WTC11 (cell line): ENCODE measurements around the gene CNOT3. TPM values are rescaled to one million over a fixed set of nuclear protein-coding genes. Genes with fewer than 3 reads are reported as not detected.
A peak's percentile ranks its signal among the peaks of the same experiment; 100 is the strongest.

ENCODE experiments used
- ATAC-seq: fragments of 200-7000 bp; cut with Tn5 transposase; 2 replicates; pipeline ENCODE4 v1.10.0; 2021; ENCODE audit warnings: mild to moderate bottlenecking, moderate library complexity
- CTCF ChIA-PET: fragments of 300-600 bp; sonication (Branson Sonifier 250); formaldehyde crosslinking; loops from one replicate; lab custom pipeline; 2021; ENCODE audit warnings: antibody characterized with exemption; lab: Charles Lee
- POLR2A ChIA-PET: fragments of 350-600 bp; sonication (Branson Sonifier 250); formaldehyde crosslinking; loops from one replicate; lab custom pipeline; 2021; ENCODE audit warnings: antibody characterized with exemption; lab: Charles Lee
- DNase-seq: peaks from one replicate; pipeline ENCODE4 v3.0.0; 2021; ENCODE audit warnings: low spot score
- H3K27ac Mint-ChIP-seq: 2 replicates; pipeline ENCODE4 v1.8.0; 2021; ENCODE audit warnings: mixed read lengths
- H3K27me3 Mint-ChIP-seq: 2 replicates; pipeline ENCODE4 v1.8.0; 2021; ENCODE audit warnings: low read depth, mild to moderate bottlenecking, moderate library complexity, mixed read lengths
- H3K36me3 Mint-ChIP-seq: 2 replicates; pipeline ENCODE4 v1.8.0; 2021; ENCODE audit warnings: mixed read lengths
- H3K4me1 Mint-ChIP-seq: 2 replicates; pipeline ENCODE4 v1.8.0; 2022; ENCODE audit warnings: mixed read lengths
- H3K4me3 Mint-ChIP-seq: 2 replicates; pipeline ENCODE4 v1.8.0; 2021; ENCODE audit warnings: mild to moderate bottlenecking, moderate library complexity, mixed read lengths
- H3K9me3 Mint-ChIP-seq: 2 replicates; pipeline ENCODE4 v1.8.0; 2021; ENCODE audit warnings: mixed read lengths
- GTF2I ChIP-seq: fragments of 250-450 bp; sonication (Bioruptor Pico); conservative IDR thresholded peaks from 2 replicates; pipeline ENCODE4 v1.4.0; 2021; ENCODE audit warnings: mild to moderate bottlenecking
- JUN ChIP-seq: sonication (generic); formaldehyde crosslinking; IDR thresholded peaks from 2 replicates; pipeline ENCODE4 v1.8.0; 2023; ENCODE audit warnings: mild to moderate bottlenecking, missing genetic modification reagents
- NFE2L1 ChIP-seq: sonication (generic); formaldehyde crosslinking; IDR thresholded peaks from 2 replicates; pipeline ENCODE4 v1.8.1; 2023; ENCODE audit warnings: missing genetic modification reagents
- NFYB ChIP-seq: sonication (generic); formaldehyde crosslinking; conservative IDR thresholded peaks from 2 replicates; pipeline ENCODE4 v1.8.0; 2022; ENCODE audit warnings: low read depth, missing genetic modification reagents
- NR1H2 ChIP-seq: sonication (generic); formaldehyde crosslinking; IDR thresholded peaks from 2 replicates; pipeline ENCODE4 v1.9.0; 2021; ENCODE audit warnings: mild to moderate bottlenecking, moderate library complexity, missing genetic modification reagents
- RELA ChIP-seq: sonication (generic); formaldehyde crosslinking; IDR thresholded peaks from 2 replicates; pipeline ENCODE4 v1.8.1; 2022; ENCODE audit warnings: missing genetic modification reagents, mild to moderate bottlenecking, borderline replicate concordance
- SP1 ChIP-seq: sonication (generic); formaldehyde crosslinking; conservative IDR thresholded peaks from 2 replicates; pipeline ENCODE4 v1.8.1; 2022; ENCODE audit warnings: missing genetic modification reagents
- total RNA-seq: library from RNA; stranded (reverse); gene quantifications from 3 replicates; pipeline ENCODE4 v1.2.3, GENCODE V29; 2021
- TF ChIP-seq, protein P1 (sequence below): sonication (generic); formaldehyde crosslinking; IDR thresholded peaks from 2 replicates; pipeline ENCODE4 v1.8.1; 2023; ENCODE audit warnings: mild to moderate bottlenecking, moderate library complexity, missing genetic modification reagents
- TF ChIP-seq, protein P2 (sequence below): sonication (generic); formaldehyde crosslinking; IDR thresholded peaks from 2 replicates; pipeline ENCODE4 v1.8.0; 2022; ENCODE audit warnings: mild to moderate bottlenecking, missing genetic modification reagents
- TF ChIP-seq, protein P3 (sequence below): sonication (generic); formaldehyde crosslinking; IDR thresholded peaks from 2 replicates; pipeline ENCODE4 v1.8.1; 2022; ENCODE audit warnings: low read depth, mild to moderate bottlenecking, moderate library complexity, missing genetic modification reagents, borderline replicate concordance
- TF ChIP-seq, protein P4 (sequence below): sonication (generic); formaldehyde crosslinking; IDR thresholded peaks from 2 replicates; pipeline ENCODE4 v1.8.0; 2022; ENCODE audit warnings: missing genetic modification reagents
- TF ChIP-seq, protein P5 (sequence below): sonication (generic); formaldehyde crosslinking; IDR thresholded peaks from 2 replicates; pipeline ENCODE4 v1.8.0; 2022; ENCODE audit warnings: mild to moderate bottlenecking, missing genetic modification reagents
- TF ChIP-seq, protein P6 (sequence below): sonication (generic); formaldehyde crosslinking; IDR thresholded peaks from 2 replicates; pipeline ENCODE4 v1.8.1; 2022; ENCODE audit warnings: mild to moderate bottlenecking, missing genetic modification reagents, moderate library complexity, borderline replicate concordance
- TF ChIP-seq, protein P7 (sequence below): sonication (generic); formaldehyde crosslinking; IDR thresholded peaks from 2 replicates; pipeline ENCODE4 v1.8.0; 2022; ENCODE audit warnings: mild to moderate bottlenecking, missing genetic modification reagents
- TF ChIP-seq, protein P8 (sequence below): sonication (generic); formaldehyde crosslinking; IDR thresholded peaks from 2 replicates; pipeline ENCODE4 v1.8.0; 2023; ENCODE audit warnings: missing genetic modification reagents, mild to moderate bottlenecking, borderline replicate concordance
- TF ChIP-seq, protein P9 (sequence below): sonication (generic); formaldehyde crosslinking; IDR thresholded peaks from 2 replicates; pipeline ENCODE4 v1.8.1; 2023; ENCODE audit warnings: mild to moderate bottlenecking, missing genetic modification reagents
- TF ChIP-seq, protein P10 (sequence below): sonication (generic); formaldehyde crosslinking; IDR thresholded peaks from 2 replicates; pipeline ENCODE4 v1.8.0; 2023; ENCODE audit warnings: missing genetic modification reagents

The CNOT3 gene
- total RNA-seq, 1 experiment from 2014 or later = 93.3 TPM

DNA sequence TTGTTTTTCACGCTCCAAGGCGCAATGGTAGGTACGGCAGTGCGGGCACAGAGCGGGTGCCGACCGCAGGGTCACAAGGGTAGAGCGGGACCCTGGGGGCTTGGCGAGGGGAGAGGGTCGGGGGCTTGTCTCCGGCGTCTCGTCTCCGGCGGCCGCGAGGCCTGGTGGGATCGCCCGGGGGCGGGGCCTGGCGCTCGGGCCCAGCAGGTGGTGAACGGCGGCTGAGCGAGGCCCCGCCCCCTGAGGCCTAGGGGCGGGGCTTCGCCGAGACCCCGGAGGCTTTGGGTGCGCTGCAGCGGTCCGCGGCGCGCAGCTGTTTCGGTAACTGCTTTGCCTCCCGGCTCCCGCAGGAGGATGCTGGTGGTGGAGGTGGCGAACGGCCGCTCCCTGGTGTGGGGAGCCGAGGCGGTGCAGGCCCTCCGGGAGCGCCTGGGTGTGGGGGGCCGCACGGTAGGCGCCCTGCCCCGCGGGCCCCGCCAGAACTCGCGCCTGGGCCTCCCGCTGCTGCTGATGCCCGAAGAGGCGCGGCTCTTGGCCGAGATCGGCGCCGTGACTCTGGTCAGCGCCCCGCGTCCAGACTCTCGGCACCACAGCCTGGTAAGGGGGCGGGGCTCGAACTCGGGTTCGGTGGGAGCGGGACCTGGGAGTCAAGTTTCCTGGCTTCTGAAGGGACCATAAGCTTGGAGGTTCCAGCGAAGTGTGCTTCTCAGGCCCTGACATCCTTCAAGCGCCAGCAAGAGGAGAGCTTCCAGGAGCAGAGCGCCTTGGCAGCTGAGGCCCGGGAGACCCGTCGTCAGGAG is 53.6 kb downstream of the CNOT3 start, which contains the start of gene TSEN34:
Gene TSEN34 (plus strand): TSS at position 298 of the 800 bp plus-strand sequence. CDS start 57 bp downstream, at position 355.
- ATAC-seq (peak; percentile 1), DNase-seq (peak; percentile 80)
- Mint-ChIP-seq H3K27ac (peak within 1 kb of the TSS; percentile 100), H3K36me3 (peaks cover 44% of the 10 kb centered on the region), H3K4me3 (peak within 1 kb of the TSS; percentile 85), H3K9me3 (no peaks in the 10 kb centered on the region), H3K27me3 (peaks cover 3% of the 10 kb centered on the region; the same call in 1 of the 2 replicates), H3K4me1 (peaks cover 32% of the 10 kb centered on the region)
- ChIA-PET CTCF (interaction anchor here (1.0 to 4.2 kb wide), 12 partner anchors 10 to 292 kb away, joined by 3 to 84 read pairs (median 4); partner anchors contain the start of gene TMC4), POLR2A (interaction anchor here (1.0 to 4.3 kb wide), 10 partner anchors 10 to 126 kb away, joined by 3 to 25 read pairs (median 4); partner anchors contain the start of genes CNOT3, LENG1, RPS9 and TMC4)
- TF ChIP-seq, protein P1, sequence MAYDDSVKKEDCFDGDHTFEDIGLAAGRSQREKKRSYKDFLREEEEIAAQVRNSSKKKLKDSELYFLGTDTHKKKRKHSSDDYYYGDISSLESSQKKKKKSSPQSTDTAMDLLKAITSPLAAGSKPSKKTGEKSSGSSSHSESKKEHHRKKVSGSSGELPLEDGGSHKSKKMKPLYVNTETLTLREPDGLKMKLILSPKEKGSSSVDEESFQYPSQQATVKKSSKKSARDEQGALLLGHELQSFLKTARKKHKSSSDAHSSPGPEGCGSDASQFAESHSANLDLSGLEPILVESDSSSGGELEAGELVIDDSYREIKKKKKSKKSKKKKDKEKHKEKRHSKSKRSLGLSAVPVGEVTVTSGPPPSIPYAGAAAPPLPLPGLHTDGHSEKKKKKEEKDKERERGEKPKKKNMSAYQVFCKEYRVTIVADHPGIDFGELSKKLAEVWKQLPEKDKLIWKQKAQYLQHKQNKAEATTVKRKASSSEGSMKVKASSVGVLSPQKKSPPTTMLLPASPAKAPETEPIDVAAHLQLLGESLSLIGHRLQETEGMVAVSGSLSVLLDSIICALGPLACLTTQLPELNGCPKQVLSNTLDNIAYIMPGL (CRISPR knock-in tag) = peak; percentile 48; the same call in 1 of the 2 replicates
- TF ChIP-seq NR1H2 (CRISPR knock-in tag) = no peak
- TF ChIP-seq, protein P2, sequence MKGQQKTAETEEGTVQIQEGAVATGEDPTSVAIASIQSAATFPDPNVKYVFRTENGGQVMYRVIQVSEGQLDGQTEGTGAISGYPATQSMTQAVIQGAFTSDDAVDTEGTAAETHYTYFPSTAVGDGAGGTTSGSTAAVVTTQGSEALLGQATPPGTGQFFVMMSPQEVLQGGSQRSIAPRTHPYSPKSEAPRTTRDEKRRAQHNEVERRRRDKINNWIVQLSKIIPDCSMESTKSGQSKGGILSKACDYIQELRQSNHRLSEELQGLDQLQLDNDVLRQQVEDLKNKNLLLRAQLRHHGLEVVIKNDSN = 0 out of 2 replicates have a peak, but pooled peaks have one; percentile 3
- no peak for TF ChIP-seq NFYB (CRISPR knock-in tag)
- peak; percentile 49; the same call in 1 of the 2 replicates for TF ChIP-seq SP1
- TF ChIP-seq, protein P3, sequence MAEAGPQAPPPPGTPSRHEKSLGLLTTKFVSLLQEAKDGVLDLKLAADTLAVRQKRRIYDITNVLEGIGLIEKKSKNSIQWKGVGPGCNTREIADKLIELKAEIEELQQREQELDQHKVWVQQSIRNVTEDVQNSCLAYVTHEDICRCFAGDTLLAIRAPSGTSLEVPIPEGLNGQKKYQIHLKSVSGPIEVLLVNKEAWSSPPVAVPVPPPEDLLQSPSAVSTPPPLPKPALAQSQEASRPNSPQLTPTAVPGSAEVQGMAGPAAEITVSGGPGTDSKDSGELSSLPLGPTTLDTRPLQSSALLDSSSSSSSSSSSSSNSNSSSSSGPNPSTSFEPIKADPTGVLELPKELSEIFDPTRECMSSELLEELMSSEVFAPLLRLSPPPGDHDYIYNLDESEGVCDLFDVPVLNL (CRISPR knock-in tag) = 0 out of 2 replicates have a peak, but pooled peaks have one; percentile 22
- TF ChIP-seq, protein P4, sequence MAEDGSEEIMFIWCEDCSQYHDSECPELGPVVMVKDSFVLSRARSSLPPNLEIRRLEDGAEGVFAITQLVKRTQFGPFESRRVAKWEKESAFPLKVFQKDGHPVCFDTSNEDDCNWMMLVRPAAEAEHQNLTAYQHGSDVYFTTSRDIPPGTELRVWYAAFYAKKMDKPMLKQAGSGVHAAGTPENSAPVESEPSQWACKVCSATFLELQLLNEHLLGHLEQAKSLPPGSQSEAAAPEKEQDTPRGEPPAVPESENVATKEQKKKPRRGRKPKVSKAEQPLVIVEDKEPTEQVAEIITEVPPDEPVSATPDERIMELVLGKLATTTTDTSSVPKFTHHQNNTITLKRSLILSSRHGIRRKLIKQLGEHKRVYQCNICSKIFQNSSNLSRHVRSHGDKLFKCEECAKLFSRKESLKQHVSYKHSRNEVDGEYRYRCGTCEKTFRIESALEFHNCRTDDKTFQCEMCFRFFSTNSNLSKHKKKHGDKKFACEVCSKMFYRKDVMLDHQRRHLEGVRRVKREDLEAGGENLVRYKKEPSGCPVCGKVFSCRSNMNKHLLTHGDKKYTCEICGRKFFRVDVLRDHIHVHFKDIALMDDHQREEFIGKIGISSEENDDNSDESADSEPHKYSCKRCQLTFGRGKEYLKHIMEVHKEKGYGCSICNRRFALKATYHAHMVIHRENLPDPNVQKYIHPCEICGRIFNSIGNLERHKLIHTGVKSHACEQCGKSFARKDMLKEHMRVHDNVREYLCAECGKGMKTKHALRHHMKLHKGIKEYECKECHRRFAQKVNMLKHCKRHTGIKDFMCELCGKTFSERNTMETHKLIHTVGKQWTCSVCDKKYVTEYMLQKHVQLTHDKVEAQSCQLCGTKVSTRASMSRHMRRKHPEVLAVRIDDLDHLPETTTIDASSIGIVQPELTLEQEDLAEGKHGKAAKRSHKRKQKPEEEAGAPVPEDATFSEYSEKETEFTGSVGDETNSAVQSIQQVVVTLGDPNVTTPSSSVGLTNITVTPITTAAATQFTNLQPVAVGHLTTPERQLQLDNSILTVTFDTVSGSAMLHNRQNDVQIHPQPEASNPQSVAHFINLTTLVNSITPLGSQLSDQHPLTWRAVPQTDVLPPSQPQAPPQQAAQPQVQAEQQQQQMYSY (CRISPR knock-in tag) = no peak
- no peak for TF ChIP-seq NFE2L1 (CRISPR knock-in tag)
- TF ChIP-seq JUN (CRISPR knock-in tag) = 0 out of 2 replicates have a peak, but pooled peaks have one; percentile 49
- TF ChIP-seq, protein P5, sequence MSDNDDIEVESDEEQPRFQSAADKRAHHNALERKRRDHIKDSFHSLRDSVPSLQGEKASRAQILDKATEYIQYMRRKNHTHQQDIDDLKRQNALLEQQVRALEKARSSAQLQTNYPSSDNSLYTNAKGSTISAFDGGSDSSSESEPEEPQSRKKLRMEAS (CRISPR knock-in tag) = no peak
- TF ChIP-seq, protein P6, sequence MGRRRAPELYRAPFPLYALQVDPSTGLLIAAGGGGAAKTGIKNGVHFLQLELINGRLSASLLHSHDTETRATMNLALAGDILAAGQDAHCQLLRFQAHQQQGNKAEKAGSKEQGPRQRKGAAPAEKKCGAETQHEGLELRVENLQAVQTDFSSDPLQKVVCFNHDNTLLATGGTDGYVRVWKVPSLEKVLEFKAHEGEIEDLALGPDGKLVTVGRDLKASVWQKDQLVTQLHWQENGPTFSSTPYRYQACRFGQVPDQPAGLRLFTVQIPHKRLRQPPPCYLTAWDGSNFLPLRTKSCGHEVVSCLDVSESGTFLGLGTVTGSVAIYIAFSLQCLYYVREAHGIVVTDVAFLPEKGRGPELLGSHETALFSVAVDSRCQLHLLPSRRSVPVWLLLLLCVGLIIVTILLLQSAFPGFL = no peak
- TF ChIP-seq, protein P7, sequence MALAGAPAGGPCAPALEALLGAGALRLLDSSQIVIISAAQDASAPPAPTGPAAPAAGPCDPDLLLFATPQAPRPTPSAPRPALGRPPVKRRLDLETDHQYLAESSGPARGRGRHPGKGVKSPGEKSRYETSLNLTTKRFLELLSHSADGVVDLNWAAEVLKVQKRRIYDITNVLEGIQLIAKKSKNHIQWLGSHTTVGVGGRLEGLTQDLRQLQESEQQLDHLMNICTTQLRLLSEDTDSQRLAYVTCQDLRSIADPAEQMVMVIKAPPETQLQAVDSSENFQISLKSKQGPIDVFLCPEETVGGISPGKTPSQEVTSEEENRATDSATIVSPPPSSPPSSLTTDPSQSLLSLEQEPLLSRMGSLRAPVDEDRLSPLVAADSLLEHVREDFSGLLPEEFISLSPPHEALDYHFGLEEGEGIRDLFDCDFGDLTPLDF (CRISPR knock-in tag) = 0 out of 2 replicates have a peak, but pooled peaks have one; percentile 46
- no peak for TF ChIP-seq GTF2I
- TF ChIP-seq, protein P8, sequence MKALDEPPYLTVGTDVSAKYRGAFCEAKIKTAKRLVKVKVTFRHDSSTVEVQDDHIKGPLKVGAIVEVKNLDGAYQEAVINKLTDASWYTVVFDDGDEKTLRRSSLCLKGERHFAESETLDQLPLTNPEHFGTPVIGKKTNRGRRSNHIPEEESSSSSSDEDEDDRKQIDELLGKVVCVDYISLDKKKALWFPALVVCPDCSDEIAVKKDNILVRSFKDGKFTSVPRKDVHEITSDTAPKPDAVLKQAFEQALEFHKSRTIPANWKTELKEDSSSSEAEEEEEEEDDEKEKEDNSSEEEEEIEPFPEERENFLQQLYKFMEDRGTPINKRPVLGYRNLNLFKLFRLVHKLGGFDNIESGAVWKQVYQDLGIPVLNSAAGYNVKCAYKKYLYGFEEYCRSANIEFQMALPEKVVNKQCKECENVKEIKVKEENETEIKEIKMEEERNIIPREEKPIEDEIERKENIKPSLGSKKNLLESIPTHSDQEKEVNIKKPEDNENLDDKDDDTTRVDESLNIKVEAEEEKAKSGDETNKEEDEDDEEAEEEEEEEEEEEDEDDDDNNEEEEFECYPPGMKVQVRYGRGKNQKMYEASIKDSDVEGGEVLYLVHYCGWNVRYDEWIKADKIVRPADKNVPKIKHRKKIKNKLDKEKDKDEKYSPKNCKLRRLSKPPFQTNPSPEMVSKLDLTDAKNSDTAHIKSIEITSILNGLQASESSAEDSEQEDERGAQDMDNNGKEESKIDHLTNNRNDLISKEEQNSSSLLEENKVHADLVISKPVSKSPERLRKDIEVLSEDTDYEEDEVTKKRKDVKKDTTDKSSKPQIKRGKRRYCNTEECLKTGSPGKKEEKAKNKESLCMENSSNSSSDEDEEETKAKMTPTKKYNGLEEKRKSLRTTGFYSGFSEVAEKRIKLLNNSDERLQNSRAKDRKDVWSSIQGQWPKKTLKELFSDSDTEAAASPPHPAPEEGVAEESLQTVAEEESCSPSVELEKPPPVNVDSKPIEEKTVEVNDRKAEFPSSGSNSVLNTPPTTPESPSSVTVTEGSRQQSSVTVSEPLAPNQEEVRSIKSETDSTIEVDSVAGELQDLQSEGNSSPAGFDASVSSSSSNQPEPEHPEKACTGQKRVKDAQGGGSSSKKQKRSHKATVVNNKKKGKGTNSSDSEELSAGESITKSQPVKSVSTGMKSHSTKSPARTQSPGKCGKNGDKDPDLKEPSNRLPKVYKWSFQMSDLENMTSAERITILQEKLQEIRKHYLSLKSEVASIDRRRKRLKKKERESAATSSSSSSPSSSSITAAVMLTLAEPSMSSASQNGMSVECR = no peak
- TF ChIP-seq, protein P9, sequence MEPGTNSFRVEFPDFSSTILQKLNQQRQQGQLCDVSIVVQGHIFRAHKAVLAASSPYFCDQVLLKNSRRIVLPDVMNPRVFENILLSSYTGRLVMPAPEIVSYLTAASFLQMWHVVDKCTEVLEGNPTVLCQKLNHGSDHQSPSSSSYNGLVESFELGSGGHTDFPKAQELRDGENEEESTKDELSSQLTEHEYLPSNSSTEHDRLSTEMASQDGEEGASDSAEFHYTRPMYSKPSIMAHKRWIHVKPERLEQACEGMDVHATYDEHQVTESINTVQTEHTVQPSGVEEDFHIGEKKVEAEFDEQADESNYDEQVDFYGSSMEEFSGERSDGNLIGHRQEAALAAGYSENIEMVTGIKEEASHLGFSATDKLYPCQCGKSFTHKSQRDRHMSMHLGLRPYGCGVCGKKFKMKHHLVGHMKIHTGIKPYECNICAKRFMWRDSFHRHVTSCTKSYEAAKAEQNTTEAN (CRISPR knock-in tag) = 0 out of 2 replicates have a peak, but pooled peaks have one; percentile 27
- TF ChIP-seq, protein P10, sequence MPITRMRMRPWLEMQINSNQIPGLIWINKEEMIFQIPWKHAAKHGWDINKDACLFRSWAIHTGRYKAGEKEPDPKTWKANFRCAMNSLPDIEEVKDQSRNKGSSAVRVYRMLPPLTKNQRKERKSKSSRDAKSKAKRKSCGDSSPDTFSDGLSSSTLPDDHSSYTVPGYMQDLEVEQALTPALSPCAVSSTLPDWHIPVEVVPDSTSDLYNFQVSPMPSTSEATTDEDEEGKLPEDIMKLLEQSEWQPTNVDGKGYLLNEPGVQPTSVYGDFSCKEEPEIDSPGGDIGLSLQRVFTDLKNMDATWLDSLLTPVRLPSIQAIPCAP (CRISPR knock-in tag) = peak; percentile 55; the same call in 1 of the 2 replicates
- TF ChIP-seq RELA (CRISPR knock-in tag) = peak; percentile 59; the same call in 1 of the 2 replicates
